GM23338 (cell line): ENCODE results near the gene MYO7B. TPM values are rescaled to one million over a fixed set of nuclear protein-coding genes. Genes with fewer than 3 reads are reported as not detected.

Experiments
- ATAC-seq: fragments of 200-7000 bp; cut with Tn5 transposase; 3 replicates; pipeline ENCODE4 v1.9.1; 2020
- DNase-seq: peaks from one replicate; pipeline ENCODE4 v3.0.0-alpha.2; 2015; ENCODE audit warnings: low spot score
- H2AFZ ChIP-seq: fragments of 200-600 bp; sonication (generic); 2 replicates; pipeline ENCODE4 v1.8.0; 2016; ENCODE audit warnings: antibody characterized with exemption, mild to moderate bottlenecking, moderate library complexity
- H3F3A ChIP-seq: fragments of 200-600 bp; sonication (generic); replicated peaks from 2 replicates; pipeline ENCODE4 v1.8.0; 2017; ENCODE audit warnings: antibody characterized with exemption, mixed run types, low read depth
- H3K27ac ChIP-seq: fragments of 200-600 bp; sonication (generic); 2 replicates; pipeline ENCODE4 v1.6.1; 2016; ENCODE audit warnings: low read depth
- H3K27me3 ChIP-seq: fragments of 200-600 bp; sonication (generic); 2 replicates; pipeline ENCODE4 v1.8.0; 2016; ENCODE audit warnings: mild to moderate bottlenecking, mixed run types, moderate library complexity; ENCODE audit not compliant: insufficient read depth
- H3K36me3 ChIP-seq: fragments of 200-600 bp; sonication (generic); 2 replicates; pipeline ENCODE4 v1.8.0; 2016; ENCODE audit warnings: mild to moderate bottlenecking; ENCODE audit not compliant: insufficient read depth
- H3K4me1 ChIP-seq: fragments of 200-600 bp; sonication (generic); 2 replicates; pipeline ENCODE4 v1.8.0; 2016; ENCODE audit warnings: mild to moderate bottlenecking, moderate library complexity; ENCODE audit not compliant: insufficient read depth
- H3K4me2 ChIP-seq: fragments of 200-600 bp; sonication (generic); 2 replicates; pipeline ENCODE4 v1.7.1; 2017; ENCODE audit warnings: mixed run types
- H3K4me3 ChIP-seq: fragments of 200-600 bp; sonication (generic); 2 replicates; pipeline ENCODE4 v1.6.1; 2016; ENCODE audit warnings: mixed run types
- H3K79me2 ChIP-seq: fragments of 200-600 bp; sonication (generic); replicated peaks from 2 replicates; pipeline ENCODE4 v1.8.0; 2017; ENCODE audit warnings: mild to moderate bottlenecking; ENCODE audit not compliant: insufficient read depth
- H3K9me2 ChIP-seq: fragments of 200-600 bp; sonication (generic); 2 replicates; pipeline ENCODE4 v1.8.0; 2017; ENCODE audit not compliant: insufficient read depth
- H4K20me1 ChIP-seq: fragments of 200-600 bp; sonication (generic); replicated peaks from 2 replicates; pipeline ENCODE4 v1.8.0; 2017; ENCODE audit warnings: mild to moderate bottlenecking; ENCODE audit not compliant: insufficient read depth
- H3K27ac Mint-ChIP-seq: 2 replicates; pipeline ENCODE4 v1.8.0; 2020; ENCODE audit warnings: inconsistent platforms, mild to moderate bottlenecking, moderate library complexity, mixed read lengths
- H3K27me3 Mint-ChIP-seq: 3 replicates; pipeline ENCODE4 v1.8.0; 2022; ENCODE audit warnings: low read depth, mild to moderate bottlenecking, moderate library complexity, mixed read lengths, inconsistent platforms; ENCODE audit not compliant: insufficient read depth, poor library complexity
- H3K36me3 Mint-ChIP-seq: 3 replicates; pipeline ENCODE4 v1.8.0; 2021; ENCODE audit warnings: low read depth, mild to moderate bottlenecking, inconsistent platforms, moderate library complexity, mixed read lengths
- H3K4me1 Mint-ChIP-seq: 3 replicates; pipeline ENCODE4 v1.8.0; 2020; ENCODE audit warnings: mild to moderate bottlenecking, inconsistent platforms, mixed read lengths
- H3K4me3 Mint-ChIP-seq: 3 replicates; pipeline ENCODE4 v1.8.0; 2021; ENCODE audit warnings: moderate library complexity, mild to moderate bottlenecking, inconsistent platforms, mixed read lengths
- H3K9me3 Mint-ChIP-seq: 3 replicates; pipeline ENCODE4 v1.8.0; 2020; ENCODE audit warnings: moderate library complexity, mild to moderate bottlenecking, inconsistent platforms, mixed read lengths
- CREB1 ChIP-seq: fragments of 250-450 bp; sonication (Bioruptor Pico); IDR thresholded peaks from 2 replicates; pipeline ENCODE4 v1.5.0; 2020; ENCODE audit warnings: low read depth, mild to moderate bottlenecking, moderate library complexity
- CTCF ChIP-seq, 2 experiments: fragments of 200-600 bp in 1 of 2; sonication (generic) in 1 of 2; conservative IDR thresholded peaks; 2 replicates each; pipeline versions ENCODE4 v1.5.1 to v1.6.1; 2016 to 2017; ENCODE audit warnings: antibody characterized with exemption in 2 of 2, low read depth in 2 of 2, mild to moderate bottlenecking in 2 of 2, moderate library complexity in 1 of 2
- ETS1 ChIP-seq: IDR thresholded peaks from 2 replicates; pipeline ENCODE4 v1.6.1; 2016; ENCODE audit warnings: antibody characterized with exemption
- EZH2 ChIP-seq: fragments of 200-600 bp; sonication (generic); IDR thresholded peaks from one replicate; pipeline ENCODE4 v1.8.0; 2017; ENCODE audit warnings: antibody characterized with exemption, mild to moderate bottlenecking, low read depth; ENCODE audit not compliant: unreplicated experiment
- EZH2phosphoT487 ChIP-seq: fragments of 200-600 bp; sonication (generic); IDR thresholded peaks from one replicate; pipeline ENCODE4 v1.8.1; 2018; ENCODE audit warnings: antibody characterized with exemption; ENCODE audit not compliant: unreplicated experiment
- JUNB ChIP-seq: IDR thresholded peaks from one replicate; pipeline ENCODE4 v1.6.1; 2016; ENCODE audit warnings: antibody characterized with exemption; ENCODE audit not compliant: unreplicated experiment
- NANOG ChIP-seq: IDR thresholded peaks from 2 replicates; pipeline ENCODE4 v1.6.1; 2016; ENCODE audit warnings: antibody characterized with exemption, borderline replicate concordance
- POLR2AphosphoS5 ChIP-seq: IDR thresholded peaks from 2 replicates; pipeline ENCODE4 v1.6.1; 2016; ENCODE audit warnings: antibody characterized with exemption, low read depth
- REST ChIP-seq: IDR thresholded peaks from one replicate; pipeline ENCODE4 v1.6.1; 2018; ENCODE audit warnings: antibody characterized with exemption; ENCODE audit not compliant: unreplicated experiment
- STAT1 ChIP-seq: IDR thresholded peaks from one replicate; pipeline ENCODE4 v1.6.1; 2016; ENCODE audit warnings: antibody characterized with exemption; ENCODE audit not compliant: unreplicated experiment
- ZNF114 ChIP-seq: fragments of 250-450 bp; sonication (Bioruptor Pico); IDR thresholded peaks from 2 replicates; pipeline ENCODE4 v1.5.0; 2020; ENCODE audit warnings: mild to moderate bottlenecking, moderate library complexity
- ZNF331 ChIP-seq: fragments of 250-450 bp; sonication (Bioruptor Pico); IDR thresholded peaks from 2 replicates; pipeline ENCODE4 v1.5.0; 2020; ENCODE audit warnings: low read depth, mild to moderate bottlenecking, moderate library complexity
- ZNF462 ChIP-seq: fragments of 250-450 bp; sonication (Bioruptor Pico); IDR thresholded peaks from 2 replicates; pipeline ENCODE4 v1.5.0; 2020; ENCODE audit warnings: mild to moderate bottlenecking, moderate library complexity
- polyA plus RNA-seq: library from polyadenylated mRNA; unstranded; fragments of >200 nt; fragmentation: Nextera tagmentation; extraction: Ambion mirVana; gene quantifications from 2 replicates; pipeline ENCODE4 v1.2.1, GENCODE V29; 2016
- total RNA-seq: library from RNA; depleted of rRNA; stranded (reverse); fragments of >200 nt; shearing (Covaris generic); gene quantifications from 2 replicates; pipeline ENCODE4 v1.2.3, GENCODE V29; 2014

Gene MYO7B
- total and polyA plus RNA-seq, 2 experiments from 2014 or later: not detected

- Mint-ChIP-seq H3K36me3 (no peaks in the 10 kb centered on the region), H3K4me3 (no peak overlapping the region), H3K4me1 (peaks cover 3% of the 10 kb centered on the region; the same call in 1 of the 3 replicates), H3K27me3 (peaks cover 1% of the 10 kb centered on the region), H3K27ac (no peak overlapping the region), H3K9me3 (no peaks in the 10 kb centered on the region)
- Histone ChIP-seq H3K36me3 (no peaks in the 10 kb centered on the region), H3K4me2 (no peak overlapping the region), H3F3A (no peaks in the 10 kb centered on the region), H3K4me3 (no peak overlapping the region), H3K27me3 (no peaks in the 10 kb centered on the region), H3K4me1 (peaks cover 8% of the 10 kb centered on the region; the same call in 1 of the 2 replicates), H3K79me2 (no peaks in the 10 kb centered on the region), H2AFZ (no peak overlapping the region), H3K9me2 (no peaks in the 10 kb centered on the region), H4K20me1 (no peaks in the 10 kb centered on the region), H3K27ac (no peak overlapping the region)
- ATAC-seq (no peak), DNase-seq (no peak)
- no peak for TF ChIP-seq NANOG
- TF ChIP-seq CTCF (conservative IDR thresholded peaks at IDR 0.05; ENCODE audit: low read depth in 2 of 2): no peak
- no peak for TF ChIP-seq EZH2phosphoT487
- no peak for TF ChIP-seq ZNF114 (CRISPR knock-in tag)
- TF ChIP-seq ZNF462: no peak
- TF ChIP-seq ZNF331 (CRISPR knock-in tag): no peak
- no peak for TF ChIP-seq REST
- TF ChIP-seq ETS1: no peak
- no peak for TF ChIP-seq JUNB
- TF ChIP-seq STAT1: no peak
- no peak for TF ChIP-seq POLR2AphosphoS5
- TF ChIP-seq EZH2: no peak
- no peak for TF ChIP-seq CREB1 (CRISPR knock-in tag)
Measured at GRCh38 chr2:127632592-127633489, 97.4 kb downstream of the MYO7B start.
